HEK293 (cell line): ENCODE data around the gene HGFAC.

ENCODE experiments used
- CTCF ChIA-PET: fragments of 350-600 bp; formaldehyde crosslinking; extraction: SDS; loops from one replicate; lab custom pipeline; 2021; ENCODE audit warnings: antibody characterized with exemption; lab: Yijun Ruan, JAX
- POLR2A ChIA-PET: fragments of 300-600 bp; formaldehyde crosslinking; extraction: SDS; loops from one replicate; lab custom pipeline; 2020; ENCODE audit warnings: antibody characterized with exemption, inconsistent platforms; lab: Yijun Ruan, JAX
- H3K27ac ChIP-seq: fragments of 200-500 bp; sonication (Bioruptor generic); 2 replicates; pipeline ENCODE4 v1.5.1; 2014; ENCODE audit warnings: low read depth, low read length, control low read depth, inconsistent platforms; ENCODE audit errors: extremely low read depth
- H3K36me3 ChIP-seq, 2 experiments: fragments of 200-500 bp in 1 of 2; sonication (Bioruptor generic) in 1 of 2; 1 replicate in 1 of 2; 2 replicates in 1 of 2; pipeline ENCODE4 v1.5.1; 2014 to 2017; ENCODE audit warnings: inconsistent platforms in 2 of 2, low read length in 2 of 2; ENCODE audit not compliant: control insufficient read depth in 2 of 2, insufficient read depth in 1 of 2
- H3K4me1 ChIP-seq: fragments of 200-500 bp; sonication (Bioruptor generic); 2 replicates; pipeline ENCODE4 v1.5.1; 2014; ENCODE audit warnings: mild to moderate bottlenecking, low read length, inconsistent platforms; ENCODE audit not compliant: control insufficient read depth, insufficient read depth
- H3K4me3 ChIP-seq: 2 replicates; pipeline ENCODE4 v1.5.1; 2011; ENCODE audit warnings: low read depth, mild to moderate bottlenecking, control low read depth, low read length, moderate library complexity
- H3K9me3 ChIP-seq: fragments of 200-500 bp; sonication (Bioruptor generic); 2 replicates; pipeline ENCODE4 v1.5.1; 2014; ENCODE audit warnings: low read depth, low read length, inconsistent platforms; ENCODE audit not compliant: control insufficient read depth, insufficient read depth
- GLIS1 ChIP-seq: fragments of 450-650 bp; formaldehyde crosslinking; IDR thresholded peaks from 2 replicates; pipeline ENCODE4 v1.5.1; 2016; ENCODE audit warnings: missing biosample characterization, missing genetic modification characterization
- GLIS2 ChIP-seq: fragments of 450-650 bp; formaldehyde crosslinking; IDR thresholded peaks from 2 replicates; pipeline ENCODE4 v1.5.1; 2016; ENCODE audit warnings: missing biosample characterization, missing genetic modification characterization
- KLF8 ChIP-seq: fragments of 450-650 bp; formaldehyde crosslinking; IDR thresholded peaks from 2 replicates; pipeline ENCODE4 v1.5.1; 2016; ENCODE audit warnings: missing biosample characterization, missing genetic modification characterization
- KLF9 ChIP-seq: fragments of 450-650 bp; formaldehyde crosslinking; IDR thresholded peaks from 2 replicates; pipeline ENCODE4 v1.5.1; 2016; ENCODE audit warnings: missing biosample characterization, missing genetic modification characterization, low read depth
- PATZ1 ChIP-seq: fragments of 450-650 bp; formaldehyde crosslinking; IDR thresholded peaks from 2 replicates; pipeline ENCODE4 v1.5.1; 2016; ENCODE audit warnings: missing biosample characterization, missing genetic modification characterization
- PBX3 ChIP-seq: sonication (generic); formaldehyde crosslinking; IDR thresholded peaks from 2 replicates; pipeline ENCODE4 v1.8.1; 2022; ENCODE audit warnings: mild to moderate bottlenecking, moderate library complexity, missing genetic modification reagents
- ZBTB20 ChIP-seq: fragments of 450-650 bp; formaldehyde crosslinking; IDR thresholded peaks from 2 replicates; pipeline ENCODE4 v1.5.1; 2016; ENCODE audit warnings: missing biosample characterization, missing genetic modification characterization
- ZNF157 ChIP-seq: fragments of 450-650 bp; formaldehyde crosslinking; IDR thresholded peaks from 2 replicates; pipeline ENCODE4 v1.5.1; 2016; ENCODE audit warnings: missing biosample characterization, missing genetic modification characterization
- ZNF248 ChIP-seq: fragments of 450-650 bp; formaldehyde crosslinking; IDR thresholded peaks from 2 replicates; pipeline ENCODE4 v1.5.1; 2017; ENCODE audit warnings: missing biosample characterization, missing genetic modification characterization
- ZNF311 ChIP-seq: fragments of 450-650 bp; formaldehyde crosslinking; IDR thresholded peaks from 2 replicates; pipeline ENCODE4 v1.5.1; 2017; ENCODE audit warnings: missing biosample characterization, missing genetic modification characterization, borderline replicate concordance
- ZNF398 ChIP-seq: fragments of 450-650 bp; formaldehyde crosslinking; IDR thresholded peaks from 2 replicates; pipeline ENCODE4 v1.5.1; 2017; ENCODE audit warnings: missing biosample characterization, missing genetic modification characterization
- ZNF404 ChIP-seq: fragments of 450-650 bp; formaldehyde crosslinking; IDR thresholded peaks from 2 replicates; pipeline ENCODE4 v1.5.1; 2017; ENCODE audit warnings: missing biosample characterization, missing genetic modification characterization
- ZNF510 ChIP-seq: fragments of 450-650 bp; formaldehyde crosslinking; IDR thresholded peaks from 2 replicates; pipeline ENCODE4 v1.5.1; 2018; ENCODE audit warnings: mild to moderate bottlenecking, missing genetic modification characterization, missing biosample characterization; ENCODE audit not compliant: insufficient replicate concordance
- ZNF544 ChIP-seq: fragments of 450-650 bp; formaldehyde crosslinking; IDR thresholded peaks from 2 replicates; pipeline ENCODE4 v1.5.0; 2017; ENCODE audit warnings: missing biosample characterization, missing genetic modification characterization
- ZNF600 ChIP-seq: fragments of 450-650 bp; formaldehyde crosslinking; IDR thresholded peaks from 2 replicates; pipeline ENCODE4 v1.5.1; 2016; ENCODE audit warnings: missing biosample characterization, missing genetic modification characterization
- ZNF747 ChIP-seq: fragments of 450-650 bp; formaldehyde crosslinking; IDR thresholded peaks from 2 replicates; pipeline ENCODE4 v1.5.1; 2016; ENCODE audit warnings: missing biosample characterization, missing genetic modification characterization
- ZSCAN16 ChIP-seq: fragments of 450-650 bp; formaldehyde crosslinking; IDR thresholded peaks from 2 replicates; pipeline ENCODE4 v1.5.1; 2016; ENCODE audit warnings: missing biosample characterization, missing genetic modification characterization

The HGFAC gene

GRCh38 chr4:3497523-3498389 lies 56.0 kb downstream of the HGFAC start:
- POLR2A ChIA-PET: no interaction called here

GRCh38 chr4:3498407-3498806 lies 56.6 kb downstream of the HGFAC start:
- ChIA-PET POLR2A (no interaction called here), CTCF (no interaction called here)
- Histone ChIP-seq H3K4me3 (no peak overlapping the region), H3K9me3 (no peaks in the 10 kb centered on the region), H3K36me3 (peaks cover 0 to 12% of the 10 kb centered on the region in 2 experiments; a peak in 1 of 3 replicates), H3K4me1 (no peaks in the 10 kb centered on the region), H3K27ac (no peak overlapping the region)
- TF ChIP-seq ZNF248 (tag by site-specific recombination) (no peak), PATZ1 (tag by site-specific recombination) (0 out of 2 replicates have a peak, but pooled peaks have one; percentile 20), ZSCAN16 (no peak), ZNF404 (tag by site-specific recombination) (no peak)

More at GRCh38 chr4:3497523-3498389, 56.0 kb downstream of the HGFAC start:
- TF ChIP-seq ZNF398 (tag by site-specific recombination) (no peak), ZNF311 (tag by site-specific recombination) (no peak), ZNF157 (tag by site-specific recombination) (no peak), KLF9 (tag by site-specific recombination) (0 out of 2 replicates have a peak, but pooled peaks have one; percentile 12), PBX3 (CRISPR knock-in tag) (no peak), ZNF544 (tag by site-specific recombination) (no peak), ZNF600 (peak; percentile 52; the same call in 1 of the 2 replicates), GLIS2 (tag by site-specific recombination) (0 out of 2 replicates have a peak, but pooled peaks have one; percentile 36), KLF8 (tag by site-specific recombination) (peak; percentile 40; the same call in 1 of the 2 replicates), ZNF510 (tag by site-specific recombination) (no peak), ZBTB20 (tag by site-specific recombination) (peak; percentile 56), ZNF747 (tag by site-specific recombination) (no peak), GLIS1 (peak; percentile 32; the same call in 1 of the 2 replicates)
- no peaks in the 10 kb centered on the region for H3K4me1 ChIP-seq
- no peak overlapping the region for H3K27ac ChIP-seq
- no peak overlapping the region for H3K4me3 ChIP-seq
- peaks cover 0 to 5% of the 10 kb centered on the region in 2 experiments; a peak in 1 of 3 replicates for H3K36me3 ChIP-seq
- no peaks in the 10 kb centered on the region for H3K9me3 ChIP-seq
- CTCF ChIA-PET: no interaction called here
